Right renal pelvis (tissue), 4 donors: ENCODE data around the gene COL8A2. TPM values are rescaled to one million over a fixed set of nuclear protein-coding genes. Genes with fewer than 3 reads are reported as not detected.
A peak's percentile ranks its signal among the peaks of the same experiment; 100 is the strongest.

Experiments used
- DNase-seq, 4 donors: peaks; one replicate each; pipeline ENCODE4 v3.0.0-alpha.2; 2013; ENCODE audit warnings: low read depth in 4 of 4, low spot score in 3 of 4, missing footprints in 1 of 4
- polyA plus RNA-seq, 4 donors: library from polyadenylated mRNA; unstranded; fragments of 120-200 nt; gene quantifications; one replicate each; pipeline ENCODE4 v1.2.1, GENCODE V29; 2013; ENCODE audit not compliant: insufficient read length in 4 of 4

The COL8A2 gene
- polyA plus RNA-seq, 4 donors: 1.4 to 3.8 (median 1.9) TPM

DNA sequence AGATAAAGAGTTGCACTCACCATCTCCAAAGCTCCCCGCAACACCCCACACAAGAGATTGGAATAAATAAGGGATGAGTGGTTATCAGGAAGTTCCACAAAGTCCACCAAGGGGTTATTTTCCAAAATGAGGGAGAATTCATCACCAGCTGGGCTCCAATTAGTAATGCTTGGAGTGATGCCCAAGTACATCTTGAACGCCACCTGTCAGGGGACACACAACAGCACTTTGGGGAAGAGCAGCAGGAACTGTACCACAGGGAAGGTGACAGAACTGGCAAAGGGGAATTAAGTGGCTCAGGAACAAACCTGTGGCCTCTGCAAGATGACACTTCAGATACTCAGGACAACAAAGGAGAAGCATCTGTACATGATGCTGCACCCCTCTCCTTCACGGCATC lies 12.8 kb upstream of the COL8A2 start:
- DNase-seq: no peak

DNA sequence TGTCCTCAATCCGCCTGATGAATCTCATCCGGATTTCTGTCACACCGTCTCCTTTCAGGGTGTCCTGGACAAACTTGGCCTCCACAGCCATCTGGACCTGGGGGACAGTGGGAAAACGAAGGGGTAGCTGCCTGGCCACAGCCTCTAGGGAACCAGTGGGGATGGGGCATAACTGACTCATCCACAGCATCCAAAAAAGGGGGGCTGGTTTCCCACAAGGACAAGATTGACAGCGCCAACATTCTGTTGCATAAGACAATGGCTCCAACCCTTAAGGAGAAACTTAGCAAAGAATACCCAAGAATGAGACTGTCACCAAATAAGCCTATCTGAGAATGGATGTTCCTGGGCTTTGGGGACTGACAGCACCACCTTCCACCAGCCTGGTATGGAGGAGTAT lies 12.2 kb upstream of the COL8A2 start:
- no peak for DNase-seq

DNA sequence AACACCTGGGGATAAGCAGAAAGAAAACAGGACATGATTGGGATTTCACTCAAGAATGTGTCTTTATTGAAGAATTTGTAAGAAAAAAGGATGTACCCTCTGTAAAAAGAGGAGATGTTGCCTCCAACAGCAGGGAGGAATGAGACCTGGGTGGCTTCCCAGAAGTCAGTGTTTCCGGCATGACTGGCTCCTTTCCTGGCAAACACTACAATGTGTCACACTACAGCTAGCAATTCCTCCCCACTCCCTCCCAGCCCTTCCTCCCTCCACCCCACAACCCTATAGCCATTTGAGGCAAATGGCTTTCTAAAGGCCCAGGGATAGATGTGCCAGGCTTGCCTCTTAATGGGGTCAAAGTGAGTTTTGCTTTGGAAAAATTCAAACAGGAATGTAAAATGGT lies 11.5 kb upstream of the COL8A2 start:
- no peak for DNase-seq

DNA sequence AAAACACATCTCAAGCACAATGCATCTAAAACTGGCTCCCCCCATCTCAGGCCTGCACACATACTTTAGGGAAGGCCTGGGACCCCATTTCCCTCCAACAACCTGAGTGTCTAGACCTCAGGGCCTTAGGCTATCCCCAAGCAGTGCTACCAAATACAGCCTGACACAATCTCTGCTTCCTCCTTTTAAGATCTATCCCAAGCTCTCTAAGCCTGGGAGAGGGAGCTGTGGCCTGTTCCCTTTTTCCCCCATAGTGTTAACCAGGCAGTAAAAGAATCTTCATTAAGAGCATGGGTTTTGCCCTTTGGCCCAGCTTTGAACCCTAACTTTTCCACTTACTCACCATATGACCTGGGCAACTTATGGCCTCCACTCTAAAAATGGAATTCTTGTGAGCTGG lies 10.8 kb upstream of the COL8A2 start:
- DNase-seq: no peak

DNA sequence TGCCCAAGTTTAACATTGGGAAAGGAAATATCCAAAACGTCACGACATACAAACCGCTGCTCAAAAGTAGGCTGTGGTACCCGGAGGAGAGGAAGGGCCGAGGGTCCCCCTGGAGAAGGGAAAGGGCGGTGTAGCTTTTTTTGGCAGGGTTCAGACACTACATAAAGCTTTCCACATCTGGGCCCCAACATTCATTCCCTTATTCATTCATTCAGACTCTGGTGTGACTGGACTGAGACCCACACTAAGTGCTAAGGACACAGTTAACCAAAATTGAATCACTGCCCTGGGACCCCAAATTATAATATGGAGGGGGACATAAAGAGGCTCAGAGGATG lies 10.3 kb upstream of the COL8A2 start:
- DNase-seq: no peak

DNA sequence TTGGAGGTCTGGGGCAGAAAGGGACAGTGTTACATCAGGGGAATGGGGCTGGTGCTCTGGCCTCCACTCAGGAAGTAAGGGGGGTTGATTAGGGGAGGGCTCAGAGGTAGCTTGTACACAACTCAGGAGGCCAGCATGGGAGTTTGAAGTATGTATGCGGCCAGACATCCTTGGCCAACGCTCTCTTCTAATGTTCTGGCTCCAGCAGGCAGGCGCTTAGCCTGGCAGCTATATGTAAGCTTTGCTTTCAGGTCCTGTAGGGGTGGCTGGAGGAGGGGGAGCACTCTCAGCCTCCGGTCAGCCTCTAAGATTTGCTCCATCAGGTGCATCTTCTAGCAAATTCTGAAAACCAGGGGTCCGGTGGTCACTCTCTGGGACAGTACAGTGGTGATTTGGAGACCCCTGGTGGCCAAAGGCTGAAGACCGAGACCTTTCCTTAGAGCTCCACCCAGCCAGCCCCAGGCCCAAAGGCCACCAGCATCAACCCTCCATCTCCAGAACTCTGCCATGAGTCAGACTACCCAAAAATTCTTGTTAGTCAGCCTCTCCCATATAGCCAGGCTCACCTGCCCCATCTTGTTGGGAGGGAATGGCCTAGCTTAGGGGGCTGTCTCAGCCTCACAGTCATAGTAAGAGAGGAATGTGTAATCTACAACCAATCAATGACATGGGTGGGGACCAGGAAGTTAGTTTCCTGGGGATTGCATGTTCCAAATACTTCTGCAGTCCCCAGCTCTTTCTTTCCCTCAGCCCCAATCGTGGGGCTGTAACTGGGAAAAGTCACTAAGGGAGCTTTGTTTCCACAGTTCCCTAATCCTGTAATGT lies 9.7 kb upstream of the COL8A2 start:
- DNase-seq: peak in 1 of 4 donors; percentile 56

DNA sequence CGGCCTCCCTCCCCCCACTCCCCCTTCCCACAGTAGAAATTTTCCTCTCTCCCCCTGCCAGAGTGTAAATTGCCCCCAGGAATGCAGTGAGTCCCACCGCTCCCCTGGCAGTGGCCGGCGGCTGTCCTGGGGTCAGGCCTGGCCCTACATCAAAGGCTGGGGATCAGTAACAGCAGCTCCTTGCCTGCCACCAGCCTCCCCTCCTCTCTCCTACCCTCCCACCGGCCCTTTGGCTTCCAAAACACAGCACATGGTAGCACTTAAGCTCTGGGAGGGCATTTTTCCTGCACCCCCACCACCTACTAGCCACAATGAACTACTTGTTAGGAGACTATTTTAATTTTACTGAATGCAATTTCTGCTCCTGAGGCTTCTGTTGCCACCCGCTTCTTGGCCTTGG lies 9.0 kb upstream of the COL8A2 start:
- no peak for DNase-seq

DNA sequence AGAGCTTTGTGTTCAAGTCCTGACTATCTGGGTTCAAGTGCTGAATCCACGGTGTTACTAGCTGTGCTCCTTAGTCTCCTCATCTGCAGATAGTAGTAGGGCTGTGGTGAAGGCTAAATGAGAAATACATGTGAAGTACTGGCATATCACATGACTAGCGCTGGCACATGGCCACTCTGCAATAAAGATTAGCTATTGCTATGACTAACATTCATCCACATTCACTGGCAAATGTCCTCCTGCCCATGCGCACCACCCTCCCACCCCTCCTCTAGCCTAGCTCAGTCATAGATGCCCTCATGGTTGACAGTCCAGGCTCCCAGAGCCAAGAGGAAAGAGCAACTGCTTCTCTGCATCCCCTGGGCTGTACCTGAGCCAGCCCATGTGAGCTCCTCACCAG lies 8.5 kb upstream of the COL8A2 start:
- no peak for DNase-seq

DNA sequence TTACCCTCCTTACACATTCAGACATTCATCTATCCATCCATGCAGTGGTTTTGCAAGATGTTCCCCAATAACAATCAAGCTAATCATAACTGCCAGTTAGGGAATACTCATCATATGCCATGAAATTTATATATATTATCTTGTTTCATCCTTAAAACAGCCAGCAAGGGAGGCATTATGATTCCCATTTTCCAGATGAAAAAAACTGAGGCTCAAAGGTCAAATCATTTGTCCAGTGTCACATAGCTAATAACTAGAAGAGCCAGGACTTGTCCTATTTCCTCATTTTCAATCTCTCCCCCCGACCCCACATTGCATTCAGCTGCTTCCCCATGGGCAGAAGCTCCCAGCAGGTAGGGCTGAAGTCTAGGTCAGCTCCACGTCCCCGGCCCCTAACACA lies 7.0 kb upstream of the COL8A2 start:
- DNase-seq: no peak

DNA sequence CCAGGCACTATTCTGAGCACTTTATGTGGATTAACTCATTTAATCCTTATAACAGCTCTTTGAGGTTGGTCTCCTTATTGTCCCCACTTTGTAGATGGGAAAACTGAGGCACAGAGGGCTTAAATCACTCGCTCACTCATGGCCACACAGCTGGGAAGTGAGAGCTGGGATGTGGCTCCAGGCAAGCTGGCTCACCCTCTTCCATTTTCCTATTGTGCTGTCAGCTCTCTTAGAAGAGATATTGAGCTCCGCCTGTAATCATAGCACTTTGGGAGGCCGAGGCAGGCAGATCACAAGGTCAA lies 3.8 kb upstream of the COL8A2 start:
- no peak for DNase-seq

DNA sequence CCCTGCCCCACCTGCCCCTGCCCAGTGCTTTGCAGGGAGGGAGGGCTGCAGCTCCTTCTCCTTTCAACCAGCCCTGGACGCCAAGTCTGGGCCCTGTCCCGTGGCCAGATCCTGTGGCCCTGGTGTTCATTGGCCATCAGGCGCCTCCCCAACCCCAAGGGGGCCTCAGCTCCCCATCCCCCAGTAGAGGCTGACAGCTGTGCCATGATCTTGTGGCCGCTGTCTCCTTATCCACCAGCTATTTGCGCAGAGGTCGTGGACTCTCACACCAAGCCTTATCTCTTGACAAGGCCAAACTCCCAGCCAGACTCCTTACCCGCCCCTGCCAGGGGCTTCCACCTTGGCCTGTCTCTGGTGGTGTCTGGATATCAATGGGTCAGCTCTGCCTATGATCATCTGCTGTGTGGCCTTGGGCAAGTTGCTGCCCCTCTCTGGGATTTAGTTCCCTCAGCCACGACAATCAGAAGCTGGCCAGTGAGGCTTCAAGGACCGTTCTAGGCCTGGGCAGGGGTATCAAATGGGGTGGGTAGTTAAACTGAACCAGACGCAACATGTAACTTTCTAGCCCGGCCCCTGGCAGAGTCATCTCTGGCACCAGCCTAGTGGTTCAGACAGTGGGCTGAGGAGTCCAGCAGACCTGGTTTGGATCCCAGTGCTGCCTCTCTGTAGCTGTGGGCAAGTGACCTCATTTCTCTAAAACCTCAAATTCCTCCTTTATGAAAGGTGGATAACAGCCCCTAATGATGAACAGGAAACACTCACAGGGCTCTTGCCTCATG lies 3.3 kb upstream of the COL8A2 start:
- DNase-seq: no peak

DNA sequence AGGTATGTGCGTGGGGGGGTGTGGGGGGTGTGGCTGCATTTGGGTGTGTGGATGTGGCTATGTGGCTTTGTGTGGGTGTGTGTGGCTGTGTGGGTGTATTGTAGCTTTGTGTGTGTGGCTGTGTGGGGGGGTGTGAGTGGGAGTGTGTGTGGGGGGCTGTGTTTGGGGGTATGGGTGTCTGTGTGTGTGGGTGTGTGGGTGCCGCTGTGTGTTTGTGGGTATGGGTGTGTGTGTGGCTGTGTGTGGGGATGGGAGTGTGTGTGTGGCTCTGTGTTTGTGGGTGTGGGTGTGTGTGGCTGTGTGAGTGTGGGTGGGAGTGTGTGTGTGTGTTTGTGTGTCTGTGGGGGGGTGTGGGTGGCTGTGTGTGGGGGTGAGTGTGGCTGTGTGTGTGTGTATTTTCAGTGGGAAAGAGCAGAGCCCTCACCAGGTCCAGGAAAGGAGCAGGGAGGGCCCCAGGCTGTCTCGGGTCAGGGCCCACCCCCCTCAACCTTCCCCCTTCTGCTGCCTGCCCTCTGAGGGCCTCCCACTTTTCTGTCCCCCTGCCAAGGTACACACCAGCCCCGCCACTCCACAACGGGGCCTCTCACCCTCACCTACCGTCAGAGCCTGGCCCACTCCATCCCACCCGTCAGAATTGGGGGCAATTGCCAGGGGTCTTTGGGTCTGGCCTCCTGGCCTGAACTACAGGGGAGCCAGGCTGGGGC lies 1.9 kb upstream of the COL8A2 start:
- DNase-seq: no peak

DNA sequence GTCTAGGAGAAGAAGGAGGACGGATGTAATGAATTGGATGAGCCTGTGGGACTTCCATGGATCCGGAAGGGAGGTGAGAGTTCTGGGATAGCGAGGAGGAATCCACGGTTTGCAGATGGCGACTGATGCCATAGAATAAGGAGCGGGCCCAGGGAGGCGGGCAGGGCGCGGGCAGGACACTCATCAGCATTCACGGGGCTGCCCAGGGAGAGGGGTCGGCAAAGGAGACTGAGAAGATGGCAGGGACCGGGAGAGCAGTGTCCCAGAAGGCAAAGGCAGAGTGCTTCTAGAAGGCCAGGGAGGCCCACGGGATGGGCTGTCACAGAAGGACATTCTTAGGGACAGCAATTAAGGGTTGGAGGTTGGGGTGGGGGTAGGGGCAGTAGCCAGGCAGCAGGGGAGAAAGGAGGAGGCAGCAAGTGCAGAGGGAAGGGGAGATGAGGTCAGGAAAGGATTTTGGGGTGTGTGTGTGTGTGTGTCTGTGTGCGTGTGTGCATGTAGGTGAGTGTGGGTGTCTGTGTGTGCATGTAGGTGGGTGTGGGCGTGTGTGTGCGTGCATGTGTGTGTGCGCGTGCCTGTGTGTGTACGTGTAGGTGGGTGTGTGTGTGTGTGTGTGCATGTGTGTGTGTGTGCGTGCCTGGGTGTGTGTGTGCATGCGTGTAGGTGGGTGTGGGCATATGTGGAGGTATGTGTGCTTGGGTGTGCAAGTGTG lies 1.1 kb upstream of the COL8A2 start:
- no peak for DNase-seq

DNA sequence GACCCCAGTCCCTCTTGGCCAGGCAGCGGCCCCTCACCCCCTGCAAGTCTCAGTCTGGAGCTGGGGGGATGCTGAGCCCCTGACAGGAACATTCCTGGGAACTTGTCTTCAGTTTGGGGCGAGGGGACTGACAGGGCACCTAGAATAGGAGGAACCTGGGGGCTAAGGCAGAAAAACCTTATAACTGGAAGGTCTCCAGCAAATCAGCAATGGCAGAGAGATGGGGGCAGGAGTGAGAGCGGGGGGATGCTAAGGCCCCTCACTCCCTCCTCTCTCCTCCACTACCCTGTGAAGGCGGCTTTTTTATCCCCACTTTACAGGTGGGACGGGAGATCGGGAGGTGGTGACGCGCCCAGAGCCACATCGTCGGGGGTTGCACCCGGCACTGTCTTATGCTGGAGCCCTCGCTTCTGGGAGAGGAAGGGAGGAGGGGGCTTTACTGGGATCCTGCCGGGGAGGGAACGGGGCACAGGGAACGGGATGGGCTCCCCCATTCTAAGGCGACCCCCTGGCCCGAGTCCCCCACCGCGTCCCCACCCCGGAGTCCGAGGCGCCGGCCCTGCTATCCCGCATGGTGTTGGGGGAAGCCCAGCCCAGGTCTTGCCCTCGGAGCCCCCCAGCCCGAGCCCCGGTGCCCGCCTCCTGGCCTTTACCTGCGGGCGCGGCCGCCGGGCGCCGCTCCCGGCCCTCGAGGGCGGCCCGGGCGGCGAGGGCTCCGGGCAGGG lies 456 bp downstream of the COL8A2 start:
- DNase-seq: no peak

DNA sequence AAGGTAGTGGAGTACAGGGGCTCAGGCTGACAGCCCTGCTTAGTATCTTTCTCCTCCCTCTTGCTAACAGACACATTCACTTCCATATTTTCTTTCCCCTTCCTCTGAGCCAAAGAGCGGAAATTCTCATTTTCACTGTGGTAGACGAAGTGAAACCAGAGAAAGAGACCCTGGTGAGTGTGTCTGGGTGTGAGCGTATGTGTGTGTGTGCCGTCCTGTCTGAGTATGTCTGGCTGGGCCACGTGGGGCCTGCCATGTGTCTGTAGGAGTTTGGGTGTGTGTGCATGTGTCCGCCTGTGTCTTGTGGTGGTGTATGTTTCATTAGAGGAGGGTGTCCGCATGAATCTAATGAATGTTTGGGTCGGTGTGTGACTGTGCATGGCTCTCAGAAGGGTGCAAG lies 1.7 kb downstream of the COL8A2 start:
- DNase-seq: no peak

DNA sequence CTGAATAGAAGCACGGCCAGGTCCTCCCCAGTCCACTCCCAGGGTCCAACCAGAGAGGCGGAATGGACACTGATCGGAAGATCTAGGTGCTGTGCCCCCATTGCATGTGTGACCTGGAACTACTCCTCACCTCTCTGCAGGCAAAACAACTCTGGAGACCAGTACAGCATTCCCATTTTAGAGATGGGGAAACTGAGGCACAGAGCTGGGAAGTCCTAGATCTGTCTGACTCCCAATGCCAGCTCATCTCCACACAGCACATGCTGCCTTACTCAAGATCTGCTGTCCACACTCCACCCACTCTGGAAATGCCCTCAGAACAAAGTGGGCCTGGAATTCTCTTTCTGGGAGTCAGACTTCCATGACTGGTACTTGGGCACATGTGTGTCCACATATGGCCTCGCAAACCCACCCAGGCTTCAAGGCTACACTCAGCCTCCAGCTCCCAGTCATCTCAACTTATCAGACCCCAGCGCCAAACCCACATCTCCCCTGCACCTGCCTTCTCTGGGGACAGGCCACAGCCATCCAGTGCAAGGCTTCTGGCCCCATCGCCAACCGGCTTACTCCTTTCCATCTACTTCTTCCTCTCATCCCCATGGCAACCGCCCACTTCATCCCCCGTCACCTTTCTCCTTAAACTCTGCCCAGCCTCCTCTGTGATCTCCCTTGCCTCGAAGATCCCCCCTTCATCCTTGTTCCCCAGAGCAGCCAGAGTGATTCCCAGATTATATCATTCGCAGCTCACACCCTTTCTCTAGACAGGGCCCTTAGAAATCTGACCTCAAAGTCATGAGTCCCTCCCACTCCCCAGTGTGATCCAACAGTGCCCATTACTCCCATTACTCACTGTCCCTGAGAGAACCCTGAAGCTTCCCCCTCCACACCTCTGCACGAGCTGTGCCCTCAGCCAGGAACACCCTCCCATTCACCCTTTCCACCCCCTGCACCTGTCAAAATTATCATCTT lies 2.7 kb downstream of the COL8A2 start:
- no peak for DNase-seq

DNA sequence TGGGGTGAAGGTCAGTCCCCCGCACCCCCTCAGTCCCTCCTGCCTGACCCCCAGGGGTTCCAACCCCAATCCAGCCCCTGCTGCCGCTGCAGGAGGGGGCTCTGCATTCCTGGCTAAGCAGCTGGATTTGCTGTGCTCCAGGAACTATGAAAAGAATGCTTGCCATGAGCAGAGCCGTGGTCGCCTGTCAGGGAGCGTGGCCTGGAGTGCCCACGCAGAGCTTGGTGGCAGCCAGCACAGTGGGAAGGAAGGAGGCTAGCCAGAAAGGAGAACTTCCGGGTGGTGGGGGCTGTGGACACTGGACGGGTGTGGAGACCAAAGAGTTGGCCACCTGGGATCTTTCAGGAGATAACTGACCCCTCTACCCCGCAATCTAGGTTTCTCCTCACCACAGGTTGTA lies 5.6 kb downstream of the COL8A2 start:
- DNase-seq: no peak

DNA sequence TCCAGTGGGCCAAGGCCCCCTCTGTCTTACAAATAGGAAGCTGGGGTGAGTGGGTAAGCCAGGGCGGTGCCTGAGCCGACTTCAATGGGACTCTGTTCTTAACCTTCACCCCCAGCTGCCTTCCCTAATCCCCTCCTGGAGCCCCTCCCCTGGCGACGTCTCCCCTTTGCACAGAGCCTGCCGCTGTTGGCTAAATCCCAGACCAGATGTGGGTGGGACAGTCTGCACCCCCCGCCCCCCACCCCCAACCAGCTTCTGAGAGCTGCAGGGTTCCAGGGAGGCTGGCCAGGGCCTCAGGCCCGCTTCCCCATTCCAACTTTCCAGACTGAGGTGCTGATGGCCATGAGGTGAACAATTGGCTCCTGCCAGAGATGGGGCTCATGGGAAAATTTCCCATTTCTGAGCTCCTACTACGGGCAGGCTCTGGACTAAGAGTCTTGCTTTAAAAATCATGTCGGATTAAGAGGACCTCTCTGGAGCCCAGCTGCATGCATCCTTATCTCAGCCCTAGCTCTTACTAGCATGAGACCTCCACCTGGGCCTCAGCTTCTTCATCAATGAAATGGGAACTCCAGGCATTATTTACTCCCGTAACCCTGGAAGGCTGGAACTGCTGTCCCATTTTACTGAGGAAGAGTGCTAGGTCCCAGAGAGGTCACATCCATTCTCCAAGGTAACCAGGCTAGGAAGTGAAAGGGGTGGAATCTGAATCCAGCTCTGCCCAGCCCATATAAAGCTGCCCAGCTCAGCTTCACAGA lies 6.4 kb downstream of the COL8A2 start:
- no peak for DNase-seq

DNA sequence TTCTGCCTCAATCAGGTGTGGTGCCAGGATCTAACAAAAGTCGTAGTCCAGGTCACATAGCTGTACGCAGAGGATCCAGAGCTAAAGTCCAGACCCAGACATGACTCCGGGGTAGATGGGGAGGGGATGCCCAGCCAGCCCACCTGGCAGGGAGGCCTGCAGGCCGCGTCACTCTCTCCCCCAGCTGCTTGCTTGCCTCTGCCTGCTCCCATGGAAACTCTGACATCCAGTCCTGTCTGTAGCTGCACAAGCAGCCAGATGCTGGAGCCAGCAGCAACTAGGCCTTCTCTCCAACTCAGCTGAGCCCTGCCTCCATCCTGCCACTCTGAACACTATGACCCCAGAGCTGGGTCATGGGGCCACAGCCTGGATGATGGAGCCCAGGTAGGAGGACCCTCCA lies 8.1 kb downstream of the COL8A2 start:
- DNase-seq: no peak
